Chondrocyte (in vitro differentiated cells): ENCODE measurements around the gene SUGCT. TPM values are rescaled to one million over a fixed set of nuclear protein-coding genes. Genes with fewer than 3 reads are reported as not detected.
A peak's percentile ranks its signal among the peaks of the same experiment; 100 is the strongest.

Experiments used
- DNase-seq: peaks from one replicate; pipeline ENCODE4 v3.0.0; 2021; ENCODE audit warnings: mixed read lengths, low spot score
- H3K27ac Mint-ChIP-seq: one replicate; pipeline ENCODE4 v1.8.0; 2021; ENCODE audit warnings: mild to moderate bottlenecking, moderate library complexity, mixed read lengths; ENCODE audit not compliant: unreplicated experiment
- H3K27me3 Mint-ChIP-seq: 2 replicates; pipeline ENCODE4 v1.8.0; 2021; ENCODE audit warnings: low read depth, mixed read lengths
- H3K36me3 Mint-ChIP-seq: 2 replicates; pipeline ENCODE4 v1.8.0; 2021; ENCODE audit warnings: low read depth, mixed read lengths
- H3K4me1 Mint-ChIP-seq: 2 replicates; pipeline ENCODE4 v1.8.0; 2021; ENCODE audit warnings: low read depth, mild to moderate bottlenecking, mixed read lengths
- H3K4me3 Mint-ChIP-seq: one replicate; pipeline ENCODE4 v1.8.0; 2021; ENCODE audit warnings: mild to moderate bottlenecking, moderate library complexity, mixed read lengths; ENCODE audit not compliant: unreplicated experiment
- H3K9me3 Mint-ChIP-seq: 2 replicates; pipeline ENCODE4 v1.8.0; 2021; ENCODE audit warnings: low read depth, mixed read lengths
- CTCF ChIP-seq: fragments of 200-600 bp; sonication (generic); IDR thresholded peaks from 2 replicates; pipeline ENCODE4 v1.5.0; 2021; ENCODE audit warnings: antibody characterized with exemption, mild to moderate bottlenecking, moderate library complexity
- total RNA-seq: library from RNA; stranded (reverse); gene quantifications from 3 replicates; pipeline ENCODE4 v1.2.1, GENCODE V29; 2021

Gene SUGCT
- total RNA-seq, 1 donor from 2014 or later, result 34.4 TPM

DNA sequence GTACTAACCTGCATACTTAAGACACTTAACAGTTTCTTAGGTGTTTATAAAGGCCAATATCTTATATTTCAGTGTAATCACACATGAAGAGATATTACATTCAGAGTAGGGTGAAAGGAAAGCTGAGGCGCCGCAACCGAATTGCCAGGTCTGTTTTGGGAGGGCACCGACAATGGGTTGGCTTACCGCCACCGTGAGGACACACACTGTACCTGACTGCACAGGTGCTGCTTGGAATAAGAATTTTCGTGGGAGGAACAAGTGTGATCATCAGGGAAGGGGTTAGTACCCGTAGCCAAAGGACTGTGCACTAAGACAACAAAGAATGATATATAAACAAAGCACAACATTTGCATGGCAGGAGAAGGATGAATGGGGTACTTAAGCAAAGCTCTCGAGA, 591.8 kb downstream of the SUGCT start:
- H3K4me1 Mint-ChIP-seq, result peaks cover 33% of the 10 kb centered on the region
- H3K4me3 Mint-ChIP-seq, result no peak overlapping the region
- H3K36me3 Mint-ChIP-seq, result peaks cover 6% of the 10 kb centered on the region
- no peak overlapping the region for H3K27ac Mint-ChIP-seq
- DNase-seq, result no peak
- no peak for TF ChIP-seq CTCF
- H3K9me3 Mint-ChIP-seq, result peaks cover 8% of the 10 kb centered on the region
- no peaks in the 10 kb centered on the region for H3K27me3 Mint-ChIP-seq

GRCh38 chr7:40733114-40733513, 598.3 kb downstream of the SUGCT start:
- H3K27me3 Mint-ChIP-seq, result no peaks in the 10 kb centered on the region
- H3K27ac Mint-ChIP-seq, result peak overlapping the region; percentile 8
- peaks cover 12% of the 10 kb centered on the region for H3K36me3 Mint-ChIP-seq
- H3K4me1 Mint-ChIP-seq, result peaks cover 10% of the 10 kb centered on the region
- no peak for DNase-seq
- no peak overlapping the region for H3K4me3 Mint-ChIP-seq
- peaks cover 19% of the 10 kb centered on the region for H3K9me3 Mint-ChIP-seq
- TF ChIP-seq CTCF, result no peak

- no peak for TF ChIP-seq CTCF
- Mint-ChIP-seq H3K36me3 (peaks cover 12% of the 10 kb centered on the region), H3K27me3 (no peaks in the 10 kb centered on the region), H3K4me1 (peaks cover 10% of the 10 kb centered on the region), H3K4me3 (no peak overlapping the region), H3K9me3 (peaks cover 19% of the 10 kb centered on the region), H3K27ac (no peak overlapping the region)
- no peak for DNase-seq
Measured at GRCh38 chr7:40733578-40733977, 598.8 kb downstream of the SUGCT start.

GRCh38 chr7:40739257-40739656, 604.5 kb downstream of the SUGCT start:
- Mint-ChIP-seq H3K36me3 (peaks cover 6% of the 10 kb centered on the region), H3K4me3 (no peak overlapping the region), H3K9me3 (peaks cover 12% of the 10 kb centered on the region), H3K27me3 (no peaks in the 10 kb centered on the region), H3K27ac (no peak overlapping the region), H3K4me1 (peaks cover 3% of the 10 kb centered on the region)
- TF ChIP-seq CTCF, result no peak
- no peak for DNase-seq

- peaks cover 8% of the 10 kb centered on the region for H3K9me3 Mint-ChIP-seq
Measured at GRCh38 chr7:40742270-40742669, 607.5 kb downstream of the SUGCT start.

More at GRCh38 chr7:40742270-40742669, 607.5 kb downstream of the SUGCT start:
- H3K27ac Mint-ChIP-seq, result peak overlapping the region; percentile 59
- DNase-seq, result no peak
- H3K4me1 Mint-ChIP-seq, result peaks cover 3% of the 10 kb centered on the region
- H3K4me3 Mint-ChIP-seq, result no peak overlapping the region
- no peak for TF ChIP-seq CTCF
- no peaks in the 10 kb centered on the region for H3K27me3 Mint-ChIP-seq
- peaks cover 2% of the 10 kb centered on the region for H3K36me3 Mint-ChIP-seq
